Keratinocyte (primary cell): ENCODE results near the gene ERICH6B.

Source experiments
- EZH2 ChIP-seq: IDR thresholded peaks from one replicate; pipeline ENCODE4 v1.6.1; 2012; ENCODE audit warnings: inconsistent platforms, mild to moderate bottlenecking, low read length, moderate library complexity
- TF ChIP-seq, protein P1 (sequence below), 3 experiments: IDR thresholded peaks in 1 of 3; conservative IDR thresholded peaks in 1 of 3; optimal IDR thresholded peaks in 1 of 3; 2 replicates in 2 of 3; 3 replicates in 1 of 3; pipeline versions ENCODE3 to v1.5.1; 2011; ENCODE audit warnings: low read length in 3 of 3, mild to moderate bottlenecking in 3 of 3, moderate library complexity in 2 of 3, control low read depth in 1 of 3, inconsistent platforms in 1 of 3; ENCODE audit not compliant: insufficient read depth in 2 of 3; ENCODE audit errors: extremely low read depth in 1 of 3

- TF ChIP-seq, protein P1, sequence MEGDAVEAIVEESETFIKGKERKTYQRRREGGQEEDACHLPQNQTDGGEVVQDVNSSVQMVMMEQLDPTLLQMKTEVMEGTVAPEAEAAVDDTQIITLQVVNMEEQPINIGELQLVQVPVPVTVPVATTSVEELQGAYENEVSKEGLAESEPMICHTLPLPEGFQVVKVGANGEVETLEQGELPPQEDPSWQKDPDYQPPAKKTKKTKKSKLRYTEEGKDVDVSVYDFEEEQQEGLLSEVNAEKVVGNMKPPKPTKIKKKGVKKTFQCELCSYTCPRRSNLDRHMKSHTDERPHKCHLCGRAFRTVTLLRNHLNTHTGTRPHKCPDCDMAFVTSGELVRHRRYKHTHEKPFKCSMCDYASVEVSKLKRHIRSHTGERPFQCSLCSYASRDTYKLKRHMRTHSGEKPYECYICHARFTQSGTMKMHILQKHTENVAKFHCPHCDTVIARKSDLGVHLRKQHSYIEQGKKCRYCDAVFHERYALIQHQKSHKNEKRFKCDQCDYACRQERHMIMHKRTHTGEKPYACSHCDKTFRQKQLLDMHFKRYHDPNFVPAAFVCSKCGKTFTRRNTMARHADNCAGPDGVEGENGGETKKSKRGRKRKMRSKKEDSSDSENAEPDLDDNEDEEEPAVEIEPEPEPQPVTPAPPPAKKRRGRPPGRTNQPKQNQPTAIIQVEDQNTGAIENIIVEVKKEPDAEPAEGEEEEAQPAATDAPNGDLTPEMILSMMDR (optimal IDR thresholded peaks at IDR 0.05 in 1 of 3, IDR thresholded peaks at IDR 0.05 in 1 of 3, conservative IDR thresholded peaks at IDR 0.05 in 1 of 3; ENCODE audit: extremely low read depth in 1 of 3, insufficient read depth in 2 of 3, low read length in 3 of 3), result peak; percentile 40 to 59 (median 57)
- TF ChIP-seq EZH2, result no peak
Measured at GRCh38 chr13:45623516-45624090, 8.1 kb upstream of the ERICH6B start.
